HEK293 (cell line): ENCODE results near the gene CENPP.

ENCODE experiments used
- GLIS2 ChIP-seq: fragments of 450-650 bp; formaldehyde crosslinking; IDR thresholded peaks from 2 replicates; pipeline ENCODE4 v1.5.1; 2016; ENCODE audit warnings: missing biosample characterization, missing genetic modification characterization
- INSM2 ChIP-seq: fragments of 450-650 bp; formaldehyde crosslinking; IDR thresholded peaks from 2 replicates; pipeline ENCODE4 v1.5.1; 2016; ENCODE audit warnings: missing biosample characterization, missing genetic modification characterization
- KLF17 ChIP-seq: fragments of 450-650 bp; formaldehyde crosslinking; IDR thresholded peaks from 2 replicates; pipeline ENCODE4 v1.5.1; 2016; ENCODE audit warnings: missing biosample characterization, missing genetic modification characterization
- PRDM1 ChIP-seq: fragments of 450-650 bp; formaldehyde crosslinking; IDR thresholded peaks from 2 replicates; pipeline ENCODE4; 2016; ENCODE audit warnings: missing biosample characterization, missing genetic modification characterization
- SP2 ChIP-seq: fragments of 450-650 bp; formaldehyde crosslinking; IDR thresholded peaks from 2 replicates; pipeline ENCODE4 v1.5.1; 2016; ENCODE audit warnings: missing biosample characterization, missing genetic modification characterization
- TRIM28 ChIP-seq: IDR thresholded peaks from 2 replicates; pipeline ENCODE4 v1.6.1; 2011; ENCODE audit warnings: low read length, control low read depth, borderline replicate concordance
- TSHZ1 ChIP-seq: fragments of 450-650 bp; formaldehyde crosslinking; IDR thresholded peaks from 2 replicates; pipeline ENCODE4 v1.5.1; 2016; ENCODE audit warnings: missing biosample characterization, missing genetic modification characterization, borderline replicate concordance
- ZBTB44 ChIP-seq: fragments of 450-650 bp; IDR thresholded peaks from 2 replicates; pipeline ENCODE4 v1.5.1; 2018; ENCODE audit warnings: missing biosample characterization, mild to moderate bottlenecking, missing genetic modification characterization
- ZBTB49 ChIP-seq: fragments of 450-650 bp; formaldehyde crosslinking; IDR thresholded peaks from 2 replicates; pipeline ENCODE4 v1.5.1; 2016; ENCODE audit warnings: missing biosample characterization, missing genetic modification characterization, low read depth
- ZBTB8A ChIP-seq: fragments of 450-650 bp; formaldehyde crosslinking; IDR thresholded peaks from 2 replicates; pipeline ENCODE4 v1.5.1; 2016; ENCODE audit warnings: missing biosample characterization, missing genetic modification characterization
- ZFP3 ChIP-seq: fragments of 450-650 bp; formaldehyde crosslinking; IDR thresholded peaks from 2 replicates; pipeline ENCODE4 v1.5.1; 2016; ENCODE audit warnings: low read depth, missing biosample characterization, missing genetic modification characterization
- ZNF112 ChIP-seq: fragments of 450-650 bp; formaldehyde crosslinking; IDR thresholded peaks from 2 replicates; pipeline ENCODE4 v1.5.0; 2017; ENCODE audit warnings: missing biosample characterization, missing genetic modification characterization
- ZNF174 ChIP-seq: fragments of 450-650 bp; formaldehyde crosslinking; IDR thresholded peaks from 2 replicates; pipeline ENCODE4 v1.5.0; 2017; ENCODE audit warnings: missing biosample characterization, mild to moderate bottlenecking, missing genetic modification characterization
- ZNF292 ChIP-seq: fragments of 450-650 bp; formaldehyde crosslinking; IDR thresholded peaks from 2 replicates; pipeline ENCODE4 v1.5.1; 2016; ENCODE audit warnings: low read depth, missing biosample characterization, missing genetic modification characterization, borderline replicate concordance
- ZNF366 ChIP-seq: fragments of 450-650 bp; formaldehyde crosslinking; conservative IDR thresholded peaks from 2 replicates; pipeline ENCODE4 v1.5.1; 2016; ENCODE audit warnings: missing biosample characterization, missing genetic modification characterization
- ZNF404 ChIP-seq: fragments of 450-650 bp; formaldehyde crosslinking; IDR thresholded peaks from 2 replicates; pipeline ENCODE4 v1.5.1; 2017; ENCODE audit warnings: missing biosample characterization, missing genetic modification characterization
- ZNF416 ChIP-seq: fragments of 450-650 bp; formaldehyde crosslinking; IDR thresholded peaks from 2 replicates; pipeline ENCODE4 v1.5.1; 2016; ENCODE audit warnings: missing biosample characterization, missing genetic modification characterization
- ZNF426 ChIP-seq: fragments of 450-650 bp; formaldehyde crosslinking; IDR thresholded peaks from 2 replicates; pipeline ENCODE4 v1.5.1; 2017; ENCODE audit warnings: missing biosample characterization, missing genetic modification characterization, mild to moderate bottlenecking, inconsistent platforms, moderate library complexity
- ZNF48 ChIP-seq: fragments of 450-650 bp; formaldehyde crosslinking; IDR thresholded peaks from 2 replicates; pipeline ENCODE4 v1.5.1; 2016; ENCODE audit warnings: missing biosample characterization, missing genetic modification characterization
- ZNF530 ChIP-seq: fragments of 450-650 bp; formaldehyde crosslinking; IDR thresholded peaks from 2 replicates; pipeline ENCODE4 v1.5.1; 2016; ENCODE audit warnings: low read depth, missing biosample characterization, missing genetic modification characterization
- ZNF561 ChIP-seq: fragments of 450-650 bp; IDR thresholded peaks from 2 replicates; pipeline ENCODE4 v1.5.1; 2018; ENCODE audit warnings: missing biosample characterization, missing genetic modification characterization, borderline replicate concordance
- ZNF621 ChIP-seq: fragments of 450-650 bp; formaldehyde crosslinking; IDR thresholded peaks from 2 replicates; pipeline ENCODE4 v1.5.1; 2017; ENCODE audit warnings: missing biosample characterization, missing genetic modification characterization
- ZNF624 ChIP-seq: fragments of 450-650 bp; formaldehyde crosslinking; IDR thresholded peaks from 2 replicates; pipeline ENCODE4 v1.5.1; 2017; ENCODE audit warnings: missing biosample characterization, missing genetic modification characterization
- ZNF626 ChIP-seq: fragments of 450-650 bp; sonication (Bioruptor Pico); formaldehyde crosslinking; IDR thresholded peaks from 2 replicates; pipeline ENCODE4 v1.5.1; 2018; ENCODE audit warnings: missing biosample characterization, missing genetic modification characterization, inconsistent platforms
- ZNF639 ChIP-seq: fragments of 450-650 bp; formaldehyde crosslinking; IDR thresholded peaks from 2 replicates; pipeline ENCODE4 v1.5.1; 2016; ENCODE audit warnings: missing biosample characterization, missing genetic modification characterization
- ZNF654 ChIP-seq: fragments of 450-650 bp; formaldehyde crosslinking; IDR thresholded peaks from 2 replicates; pipeline ENCODE4 v1.5.1; 2016; ENCODE audit warnings: low read depth, missing biosample characterization, missing genetic modification characterization
- ZNF660 ChIP-seq: fragments of 450-650 bp; IDR thresholded peaks from 2 replicates; pipeline ENCODE4 v1.5.1; 2018; ENCODE audit warnings: missing biosample characterization, mild to moderate bottlenecking, missing genetic modification characterization
- ZNF777 ChIP-seq: fragments of 450-650 bp; formaldehyde crosslinking; IDR thresholded peaks from 2 replicates; pipeline ENCODE4 v1.5.1; 2017; ENCODE audit warnings: missing biosample characterization, missing genetic modification characterization, borderline replicate concordance

CENPP gene

GRCh38 chr9:92325269-92325990, at the start of gene CENPP, which contains the start of gene NOL8 (continued):
- TF ChIP-seq ZBTB49 (tag by site-specific recombination) (0 out of 2 replicates have a peak, but pooled peaks have one; percentile 31), INSM2 (peak; percentile 89), ZNF404 (tag by site-specific recombination) (no peak), ZNF660 (tag by site-specific recombination) (peak; percentile 84), ZBTB8A (tag by site-specific recombination) (peak; percentile 65; the same call in 1 of the 2 replicates), ZNF624 (tag by site-specific recombination) (peak; percentile 91), ZFP3 (tag by site-specific recombination) (no peak), ZNF112 (tag by site-specific recombination) (no peak), ZNF626 (tag by site-specific recombination) (0 out of 2 replicates have a peak, but pooled peaks have one; percentile 36), ZNF292 (tag by site-specific recombination) (no peak), ZNF621 (no peak), SP2 (peak; percentile 66), ZNF530 (tag by site-specific recombination) (no peak), ZNF426 (no peak), ZNF561 (peak; percentile 93), ZNF777 (tag by site-specific recombination) (peak; percentile 71; the same call in 1 of the 2 replicates), ZNF366 (tag by site-specific recombination) (peak; percentile 79), TRIM28 (peak; percentile 38; the same call in 1 of the 2 replicates), ZNF174 (tag by site-specific recombination) (no peak), ZBTB44 (tag by site-specific recombination) (peak; percentile 12; the same call in 1 of the 2 replicates), GLIS2 (tag by site-specific recombination) (no peak), ZNF654 (tag by site-specific recombination) (no peak; the same call in 1 of the 2 replicates), TSHZ1 (tag by site-specific recombination) (peak; percentile 56; the same call in 1 of the 2 replicates), KLF17 (peak; percentile 77), PRDM1 (tag by site-specific recombination) (0 out of 2 replicates have a peak, but pooled peaks have one; percentile 10), ZNF639 (tag by site-specific recombination) (peak; percentile 98), ZNF416 (tag by site-specific recombination) (no peak), ZNF48 (tag by site-specific recombination) (no peak)
